Stimulated activated CD4-positive, alpha-beta T cell treated with anti-CD3 and anti-CD28 coated beads, Interleukin-4, amount 100 ng/mL, for 24 hours (primary cell): ENCODE measurements around the gene POC1A.
A peak's percentile ranks its signal among the peaks of the same experiment; 100 is the strongest.

ENCODE experiments used
- DNase-seq: peaks from one replicate; pipeline ENCODE4 v3.0.0-alpha.2; 2020

Gene POC1A

GRCh38 chr3:52154135-52155094, at the start of gene POC1A:
POC1A (minus strand) TSS chr3:52154423; CDS start chr3:52154372, 51 bp downstream.
- peak; percentile 92 for DNase-seq

GRCh38 chr3:52203701-52204100, 49.5 kb upstream of the POC1A start:
- DNase-seq, result no peak

DNA sequence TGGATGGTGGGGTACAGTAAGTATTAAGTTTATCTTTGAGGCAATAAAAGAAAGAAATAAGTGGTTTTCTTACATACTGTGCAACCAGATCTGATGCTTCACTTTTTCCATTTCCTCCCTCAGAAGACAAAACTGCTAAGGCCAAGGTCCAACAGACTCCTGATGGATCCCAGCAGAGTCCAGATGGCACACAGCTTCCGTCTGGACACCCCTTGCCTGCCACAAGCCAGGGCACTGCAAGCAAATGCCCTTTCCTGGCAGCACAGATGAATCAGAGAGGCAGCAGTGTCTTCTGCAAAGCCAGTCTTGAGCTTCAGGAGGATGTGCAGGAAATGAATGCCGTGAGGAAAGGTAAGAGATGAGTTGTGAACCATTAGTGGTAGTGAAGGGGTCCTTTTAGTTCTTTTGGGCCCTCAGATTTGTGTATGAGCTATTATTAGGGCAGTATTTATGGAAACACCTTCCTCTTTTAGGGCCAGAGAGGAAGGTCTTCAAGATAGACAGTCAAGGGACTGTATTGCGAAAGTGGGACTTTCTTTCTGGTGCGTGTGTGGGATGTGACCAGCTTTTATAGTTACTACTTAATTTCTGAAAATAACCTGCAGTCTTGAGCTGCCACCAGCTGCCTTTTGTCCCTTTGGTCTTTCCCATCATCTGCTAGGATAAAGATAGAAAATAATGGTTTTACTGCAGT, 48.3 kb upstream of the POC1A start:
- DNase-seq, result no peak

DNA sequence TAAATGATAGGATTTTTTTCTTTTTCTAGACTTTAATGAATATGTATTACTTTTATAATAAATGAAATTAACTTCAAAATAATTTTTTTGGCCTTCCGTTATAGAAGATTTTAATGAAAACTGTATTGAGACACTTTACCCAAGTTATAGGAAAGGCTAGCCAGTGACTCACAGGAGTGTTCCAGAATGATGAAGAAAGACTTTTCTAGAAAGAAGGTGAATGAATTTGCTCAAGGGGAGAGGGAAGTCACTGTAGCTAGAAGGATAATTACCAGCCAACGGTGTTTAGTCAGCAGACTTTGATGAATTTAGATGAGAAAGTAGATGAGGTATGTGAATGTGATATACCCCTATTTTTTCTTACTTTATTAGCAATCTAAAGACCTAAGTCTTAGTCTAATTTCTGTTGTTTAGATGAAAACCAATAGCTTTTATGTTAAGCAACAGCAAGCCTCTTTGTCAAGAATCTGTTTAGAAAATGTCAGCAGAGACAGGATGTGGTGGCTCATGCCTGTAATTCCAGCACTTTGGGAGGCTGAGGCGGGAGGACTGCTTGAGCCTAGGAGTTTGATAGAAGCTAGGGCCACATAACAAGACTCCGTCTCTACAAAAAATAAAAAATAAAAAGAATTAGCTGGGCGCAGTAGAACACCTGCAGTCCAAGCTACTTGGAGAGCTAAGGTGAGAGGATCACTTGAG, 46.9 kb upstream of the POC1A start:
- no peak for DNase-seq

GRCh38 chr3:52198643-52199608, 44.7 kb upstream of the POC1A start:
- no peak for DNase-seq

DNA sequence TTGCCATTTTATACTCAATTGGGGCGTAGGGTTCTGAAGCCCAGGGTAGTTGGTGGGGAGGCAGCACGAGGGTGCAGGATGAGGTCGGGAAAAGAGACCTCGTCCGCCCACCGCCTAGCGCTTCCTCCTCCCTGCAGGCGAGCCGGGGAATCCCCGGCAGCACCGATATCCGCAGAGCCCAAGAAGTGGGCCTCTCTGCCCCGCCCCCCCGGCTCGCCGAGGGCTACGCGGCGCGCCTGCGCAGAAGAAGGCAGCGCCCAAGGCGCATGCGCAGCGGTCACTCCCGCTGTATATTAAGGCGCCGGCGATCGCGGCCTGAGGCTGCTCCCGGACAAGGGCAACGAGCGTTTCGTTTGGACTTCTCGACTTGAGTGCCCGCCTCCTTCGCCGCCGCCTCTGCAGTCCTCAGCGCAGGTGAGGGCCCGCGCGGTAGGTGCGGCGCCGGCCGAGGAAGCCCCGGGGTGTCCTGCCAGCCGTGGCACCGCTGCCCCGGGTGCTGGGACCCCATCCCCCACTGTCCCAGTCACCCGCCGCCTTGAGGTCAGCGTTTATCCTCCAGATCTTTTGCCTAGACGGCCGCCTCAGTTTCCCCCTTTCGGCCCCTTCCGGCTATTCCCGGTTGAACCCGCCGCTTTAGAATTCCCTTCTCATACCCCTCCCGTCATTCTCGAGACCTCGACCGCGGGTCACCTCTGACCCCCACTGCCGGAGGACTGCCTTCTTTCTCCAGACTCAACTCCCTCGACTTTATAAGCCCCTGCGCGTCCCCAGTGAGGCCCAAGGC, 43.8 kb upstream of the POC1A start, which contains the start of gene ALAS1:
Gene ALAS1, plus strand, starts transcription at position 319 of the 784 bp plus-strand sequence. CDS start 1,082 bp downstream, outside the sequence.
- peak; percentile 93 for DNase-seq

DNA sequence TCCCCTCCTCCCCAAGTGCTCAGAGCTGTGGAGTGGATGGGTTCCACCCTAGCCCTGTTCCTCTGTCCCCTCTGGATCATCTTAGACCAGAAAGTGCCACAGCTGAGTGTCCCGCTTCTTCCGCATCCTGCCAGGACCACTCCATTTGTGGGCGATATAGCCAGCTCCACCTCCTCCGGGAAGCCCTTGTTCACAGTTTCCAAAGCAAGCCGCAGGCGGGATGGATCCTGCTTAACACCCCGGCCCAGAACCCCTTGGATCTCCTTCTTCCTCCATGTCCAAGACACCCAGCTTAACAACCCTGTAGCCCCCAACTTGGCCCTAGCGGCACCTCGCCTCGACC, 43.2 kb upstream of the POC1A start:
- DNase-seq, result no peak

- DNase-seq, result no peak
Measured at GRCh38 chr3:52196977-52197376, 42.8 kb upstream of the POC1A start.

- DNase-seq, result no peak
Measured at GRCh38 chr3:52195823-52196331, 41.7 kb upstream of the POC1A start.

GRCh38 chr3:52195291-52195597, 41.0 kb upstream of the POC1A start:
- DNase-seq, result no peak

- DNase-seq, result no peak
Measured at GRCh38 chr3:52194485-52195290, 40.5 kb upstream of the POC1A start.

- no peak for DNase-seq
Measured at GRCh38 chr3:52193065-52193464, 38.8 kb upstream of the POC1A start.

DNA sequence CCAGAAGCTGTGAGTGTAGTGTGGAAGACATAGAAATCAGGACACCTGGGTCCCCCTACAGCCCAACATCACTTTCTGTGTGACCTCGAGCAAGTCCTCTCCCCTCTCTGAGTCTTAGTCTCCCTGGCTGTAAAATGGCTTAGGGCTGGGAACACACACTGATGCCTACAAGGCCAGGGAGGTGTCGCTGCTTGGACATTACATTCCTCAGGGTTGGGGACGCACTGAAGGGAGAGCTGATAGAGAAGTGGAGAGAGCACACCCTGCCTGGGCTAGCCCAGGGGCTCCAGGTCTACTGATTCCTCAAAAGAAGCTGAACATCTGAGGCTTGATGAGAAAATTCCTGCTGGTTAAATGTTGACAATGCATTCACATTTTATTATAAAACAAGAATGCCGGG, 37.4 kb upstream of the POC1A start:
- DNase-seq, result no peak

GRCh38 chr3:52190294-52191074, 36.3 kb upstream of the POC1A start:
- no peak for DNase-seq

DNA sequence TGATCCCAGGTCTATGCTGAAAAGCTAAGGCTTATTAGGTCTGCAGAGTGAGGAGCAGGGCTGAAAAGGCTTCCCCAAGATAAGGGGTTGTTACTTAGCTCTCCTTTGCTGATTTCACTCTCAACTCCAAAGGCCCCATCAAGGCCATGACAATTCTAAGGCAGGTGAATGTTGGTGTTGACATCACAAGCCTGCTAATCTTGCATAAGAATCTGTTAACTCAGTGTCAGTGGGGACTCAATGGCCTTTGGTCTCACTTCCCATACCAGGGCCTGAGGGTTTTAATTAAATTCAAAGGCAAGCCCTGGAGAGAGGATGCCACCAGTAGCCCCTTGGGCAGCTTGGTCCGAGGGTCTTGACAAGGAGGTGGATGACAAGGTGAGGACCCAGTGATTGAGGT, 34.3 kb upstream of the POC1A start:
- DNase-seq, result no peak

DNA sequence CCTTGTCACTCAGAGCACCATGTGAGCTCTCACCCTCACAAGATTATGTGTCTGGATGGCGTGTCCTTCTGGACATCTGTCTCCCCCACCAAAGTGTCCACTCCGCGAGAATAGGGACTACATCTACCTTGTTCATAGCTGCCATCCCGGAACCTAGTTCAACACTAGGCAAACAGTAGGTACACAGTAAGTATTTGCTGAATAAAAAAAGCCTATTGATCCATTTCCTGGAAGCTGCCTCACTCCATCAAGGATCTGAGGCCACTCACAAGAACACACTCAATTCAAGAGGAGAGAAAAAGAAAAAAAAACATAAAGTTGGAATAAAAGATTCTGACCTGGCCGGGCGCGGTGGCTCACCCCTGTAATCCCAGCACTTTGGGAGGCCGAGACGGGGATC, 32.5 kb upstream of the POC1A start:
- no peak for DNase-seq

GRCh38 chr3:52185837-52186236, 31.6 kb upstream of the POC1A start:
- no peak for DNase-seq

DNA sequence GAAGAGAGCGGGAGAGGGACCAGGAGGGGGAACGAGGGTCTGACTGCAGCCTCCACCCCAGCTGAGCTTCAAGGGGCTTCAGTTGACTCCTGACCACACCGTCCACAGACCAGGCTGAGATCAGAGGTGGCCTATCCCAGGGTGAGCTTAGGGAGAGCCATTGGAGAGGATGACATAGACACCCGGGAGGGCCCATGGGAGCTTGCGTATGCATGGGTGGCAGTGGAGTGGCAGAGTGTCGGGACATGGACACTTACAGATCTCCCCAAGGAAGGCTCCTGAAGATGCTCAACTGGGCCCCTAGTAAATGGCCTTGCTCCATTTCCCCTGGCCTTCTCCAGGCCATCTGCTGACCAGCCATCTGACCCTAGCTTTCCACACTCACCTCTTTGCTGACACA, 31.1 kb upstream of the POC1A start:
- DNase-seq, result no peak

GRCh38 chr3:52184690-52185089, 30.5 kb upstream of the POC1A start:
- DNase-seq, result no peak
